Measurements from ENCODE around the gene CCDC51. TPM values are rescaled to one million over a fixed set of nuclear protein-coding genes. Genes with fewer than 3 reads are reported as not detected.

The CCDC51 gene
- total RNA-seq, 1 donor: 17.4 TPM

DNA sequence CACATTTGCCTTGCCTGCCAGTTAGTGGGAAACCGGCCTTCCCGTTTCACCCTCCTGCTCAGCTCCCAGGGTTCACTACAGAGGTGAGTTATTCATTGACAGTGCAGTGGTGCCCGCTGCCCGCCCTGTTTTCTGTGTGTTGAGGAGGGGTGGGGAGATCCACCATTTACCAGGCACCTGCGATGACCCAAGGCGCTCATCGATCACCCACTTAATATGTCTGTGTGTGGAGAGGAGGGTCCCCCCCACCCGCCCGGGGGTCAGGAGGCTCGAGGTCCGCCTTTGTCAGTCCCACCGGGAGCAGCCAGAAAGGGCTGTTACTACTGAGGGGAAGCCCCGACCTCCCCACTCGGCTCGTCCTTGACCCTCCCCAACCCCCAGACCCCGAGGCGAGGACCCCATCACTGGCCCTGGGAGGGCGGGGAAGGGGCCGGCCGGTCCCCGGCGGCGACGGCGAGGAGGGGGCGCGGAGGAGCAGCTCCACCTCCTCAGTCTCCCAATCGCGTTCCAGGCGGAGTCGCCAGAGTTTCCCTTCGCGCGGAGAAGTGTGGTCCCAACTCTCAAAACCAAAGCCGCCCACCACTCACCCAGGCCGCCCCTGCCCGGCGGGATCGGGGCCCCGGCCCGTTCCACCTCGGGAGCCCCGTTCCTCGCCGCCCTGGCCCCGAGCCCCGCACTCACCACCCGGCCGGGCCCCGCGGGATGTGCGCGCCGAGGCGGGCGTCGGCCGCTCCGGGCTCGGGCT is 11.2 kb downstream of the CCDC51 start:
- Histone ChIP-seq H3K4me2 (ENCODE audit: insufficient read depth, low read length) (peak overlapping the region; percentile 88), H4K20me1 (ENCODE audit: insufficient read depth, low read length) (peaks cover 12% of the 10 kb centered on the region), H3K27me3 (ENCODE audit: insufficient read depth, low read length) (peaks cover 12% of the 10 kb centered on the region), H2AFZ (ENCODE audit: low read length) (no peak overlapping the region), H3K36me3 (ENCODE audit: insufficient read depth, low read length) (peaks cover 16% of the 10 kb centered on the region), H3K4me1 (ENCODE audit: insufficient read depth, low read length) (peaks cover 20% of the 10 kb centered on the region), H3K79me2 (ENCODE audit: insufficient read depth, low read length) (no peaks in the 10 kb centered on the region), H3K9me3 (ENCODE audit: low read depth, low read length) (no peaks in the 10 kb centered on the region), H3K27ac (ENCODE audit: low read depth, low read length) (no peak overlapping the region), H3K4me3 (ENCODE audit: insufficient read depth, low read length) (peak overlapping the region; percentile 75)
- peak; percentile 93 for DNase-seq (ENCODE audit: insufficient read length, low spot score, missing footprints)
- TF ChIP-seq, protein P1, sequence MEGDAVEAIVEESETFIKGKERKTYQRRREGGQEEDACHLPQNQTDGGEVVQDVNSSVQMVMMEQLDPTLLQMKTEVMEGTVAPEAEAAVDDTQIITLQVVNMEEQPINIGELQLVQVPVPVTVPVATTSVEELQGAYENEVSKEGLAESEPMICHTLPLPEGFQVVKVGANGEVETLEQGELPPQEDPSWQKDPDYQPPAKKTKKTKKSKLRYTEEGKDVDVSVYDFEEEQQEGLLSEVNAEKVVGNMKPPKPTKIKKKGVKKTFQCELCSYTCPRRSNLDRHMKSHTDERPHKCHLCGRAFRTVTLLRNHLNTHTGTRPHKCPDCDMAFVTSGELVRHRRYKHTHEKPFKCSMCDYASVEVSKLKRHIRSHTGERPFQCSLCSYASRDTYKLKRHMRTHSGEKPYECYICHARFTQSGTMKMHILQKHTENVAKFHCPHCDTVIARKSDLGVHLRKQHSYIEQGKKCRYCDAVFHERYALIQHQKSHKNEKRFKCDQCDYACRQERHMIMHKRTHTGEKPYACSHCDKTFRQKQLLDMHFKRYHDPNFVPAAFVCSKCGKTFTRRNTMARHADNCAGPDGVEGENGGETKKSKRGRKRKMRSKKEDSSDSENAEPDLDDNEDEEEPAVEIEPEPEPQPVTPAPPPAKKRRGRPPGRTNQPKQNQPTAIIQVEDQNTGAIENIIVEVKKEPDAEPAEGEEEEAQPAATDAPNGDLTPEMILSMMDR (IDR thresholded peaks at IDR 0.05; ENCODE audit: extremely low read depth, low read depth, low read length): no peak

DNA sequence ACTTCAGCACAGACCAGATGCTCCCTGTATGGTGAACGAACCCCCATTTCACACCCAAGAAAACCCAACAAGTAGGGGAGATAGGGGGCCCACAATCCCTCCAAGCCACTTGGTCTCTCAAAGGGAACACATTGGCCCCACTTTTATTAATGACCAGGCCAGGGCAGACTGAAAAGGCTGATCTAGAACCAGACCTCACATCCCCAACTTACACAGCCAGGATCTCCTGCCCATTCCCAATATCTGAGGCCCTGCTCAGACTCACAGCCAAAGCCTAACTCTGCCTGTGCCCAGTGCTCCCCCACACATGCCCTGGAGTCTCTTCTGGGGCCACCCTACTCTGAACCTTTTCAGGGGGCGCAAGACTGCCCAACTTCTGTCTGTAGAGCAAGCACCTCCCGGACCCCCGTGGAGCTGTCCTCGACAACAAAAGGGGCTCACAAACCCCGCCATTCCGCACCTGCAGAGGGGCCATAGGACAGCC is 11.8 kb downstream of the CCDC51 start:
- TF ChIP-seq, protein P1 (IDR thresholded peaks at IDR 0.05; ENCODE audit: extremely low read depth, low read depth, low read length): no peak
- Histone ChIP-seq H3K36me3 (ENCODE audit: insufficient read depth, low read length) (peaks cover 12% of the 10 kb centered on the region), H4K20me1 (ENCODE audit: insufficient read depth, low read length) (peaks cover 15% of the 10 kb centered on the region), H3K4me1 (ENCODE audit: insufficient read depth, low read length) (peaks cover 14% of the 10 kb centered on the region), H2AFZ (ENCODE audit: low read length) (no peak overlapping the region), H3K79me2 (ENCODE audit: insufficient read depth, low read length) (no peaks in the 10 kb centered on the region), H3K4me3 (ENCODE audit: insufficient read depth, low read length) (peak overlapping the region; percentile 75), H3K27ac (ENCODE audit: low read depth, low read length) (no peak overlapping the region), H3K9me3 (ENCODE audit: low read depth, low read length) (no peaks in the 10 kb centered on the region), H3K4me2 (ENCODE audit: insufficient read depth, low read length) (peak overlapping the region; percentile 88), H3K27me3 (ENCODE audit: insufficient read depth, low read length) (peaks cover 12% of the 10 kb centered on the region)
- DNase-seq (ENCODE audit: insufficient read length, low spot score, missing footprints): peak; percentile 90

DNA sequence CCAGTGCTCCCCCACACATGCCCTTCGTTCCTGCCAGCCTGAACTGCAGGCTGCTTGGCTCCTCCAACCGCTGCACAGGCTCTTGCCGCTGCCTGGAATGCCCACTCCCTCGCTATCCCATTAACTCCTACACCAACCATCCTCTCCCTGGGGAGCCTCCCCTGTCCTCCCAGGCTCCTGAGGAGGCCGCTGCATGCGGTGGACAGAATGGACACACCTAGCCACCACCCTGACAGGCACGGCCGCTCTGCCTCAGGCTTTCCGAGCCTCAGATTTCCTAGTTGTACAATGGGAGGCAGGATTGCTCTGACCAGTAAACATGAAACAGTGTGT is 12.3 kb downstream of the CCDC51 start:
- Histone ChIP-seq H3K79me2 (ENCODE audit: insufficient read depth, low read length) (no peaks in the 10 kb centered on the region), H3K36me3 (ENCODE audit: insufficient read depth, low read length) (peaks cover 8% of the 10 kb centered on the region), H4K20me1 (ENCODE audit: insufficient read depth, low read length) (peaks cover 16% of the 10 kb centered on the region), H3K4me1 (ENCODE audit: insufficient read depth, low read length) (peaks cover 13% of the 10 kb centered on the region), H2AFZ (ENCODE audit: low read length) (no peak overlapping the region), H3K4me3 (ENCODE audit: insufficient read depth, low read length) (peak overlapping the region; percentile 28), H3K9me3 (ENCODE audit: low read depth, low read length) (no peaks in the 10 kb centered on the region), H3K4me2 (ENCODE audit: insufficient read depth, low read length) (peak overlapping the region; percentile 88), H3K27me3 (ENCODE audit: insufficient read depth, low read length) (peaks cover 12% of the 10 kb centered on the region), H3K27ac (ENCODE audit: low read depth, low read length) (no peak overlapping the region)
- TF ChIP-seq, protein P1 (IDR thresholded peaks at IDR 0.05; ENCODE audit: extremely low read depth, low read depth, low read length): no peak
- DNase-seq (ENCODE audit: insufficient read length, low spot score, missing footprints): peak; percentile 54

GRCh38 chr3:48426944-48427629 is 12.8 kb downstream of the CCDC51 start:
- Histone ChIP-seq H3K27me3 (ENCODE audit: insufficient read depth, low read length) (peaks cover 12% of the 10 kb centered on the region), H3K27ac (ENCODE audit: low read depth, low read length) (no peak overlapping the region), H3K4me3 (ENCODE audit: insufficient read depth, low read length) (peak overlapping the region; percentile 28), H3K36me3 (ENCODE audit: insufficient read depth, low read length) (peaks cover 3% of the 10 kb centered on the region), H3K4me2 (ENCODE audit: insufficient read depth, low read length) (no peak overlapping the region), H4K20me1 (ENCODE audit: insufficient read depth, low read length) (peaks cover 16% of the 10 kb centered on the region), H3K79me2 (ENCODE audit: insufficient read depth, low read length) (no peaks in the 10 kb centered on the region), H2AFZ (ENCODE audit: low read length) (no peak overlapping the region), H3K4me1 (ENCODE audit: insufficient read depth, low read length) (peaks cover 13% of the 10 kb centered on the region), H3K9me3 (ENCODE audit: low read depth, low read length) (no peaks in the 10 kb centered on the region)
- DNase-seq (ENCODE audit: insufficient read length, low spot score, missing footprints): peak; percentile 96
- TF ChIP-seq, protein P1 (IDR thresholded peaks at IDR 0.05; ENCODE audit: extremely low read depth, low read depth, low read length): no peak
